ENCODE results near the gene KAZALD1.

GRCh38 chr10:101047268-101047667 lies 14.5 kb upstream of the KAZALD1 start:
- TF ChIP-seq FOXK2 (IDR thresholded peaks at IDR 0.05) (no peak), CTCF (IDR thresholded peaks at IDR 0.05 in 2 of 3, conservative IDR thresholded peaks at IDR 0.05 in 1 of 3; ENCODE audit: control insufficient read depth in 2 of 3, extremely low read depth in 1 of 3, insufficient read depth in 1 of 3, low read depth in 3 of 3, low read length in 3 of 3) (no peak), GATAD2B (conservative IDR thresholded peaks at IDR 0.05; ENCODE audit: low read depth) (no peak), TARDBP (IDR thresholded peaks at IDR 0.05; ENCODE audit: borderline replicate concordance) (no peak), EGR1 (IDR thresholded peaks at IDR 0.05; ENCODE audit: borderline replicate concordance in 1 of 2, low read depth in 2 of 2, low read length in 2 of 2) (no peak), ETV6 (conservative IDR thresholded peaks at IDR 0.05 in 1 of 2, IDR thresholded peaks at IDR 0.05 in 1 of 2; ENCODE audit: borderline replicate concordance in 1 of 2, low read depth in 1 of 2) (no peak), TAF1 (IDR thresholded peaks at IDR 0.05; ENCODE audit: borderline replicate concordance, low read depth, low read length) (no peak), IRF4 (IDR thresholded peaks at IDR 0.05; ENCODE audit: low read depth, low read length) (no peak), RFX5 (IDR thresholded peaks at IDR 0.05; ENCODE audit: low read depth, low read length) (no peak), RCOR1 (conservative IDR thresholded peaks at IDR 0.05; ENCODE audit: low read depth, low read length) (no peak), RAD21 (IDR thresholded peaks at IDR 0.05; ENCODE audit: insufficient read depth, low read depth, low read length) (no peak)
- TF ChIP-seq, protein P1, sequence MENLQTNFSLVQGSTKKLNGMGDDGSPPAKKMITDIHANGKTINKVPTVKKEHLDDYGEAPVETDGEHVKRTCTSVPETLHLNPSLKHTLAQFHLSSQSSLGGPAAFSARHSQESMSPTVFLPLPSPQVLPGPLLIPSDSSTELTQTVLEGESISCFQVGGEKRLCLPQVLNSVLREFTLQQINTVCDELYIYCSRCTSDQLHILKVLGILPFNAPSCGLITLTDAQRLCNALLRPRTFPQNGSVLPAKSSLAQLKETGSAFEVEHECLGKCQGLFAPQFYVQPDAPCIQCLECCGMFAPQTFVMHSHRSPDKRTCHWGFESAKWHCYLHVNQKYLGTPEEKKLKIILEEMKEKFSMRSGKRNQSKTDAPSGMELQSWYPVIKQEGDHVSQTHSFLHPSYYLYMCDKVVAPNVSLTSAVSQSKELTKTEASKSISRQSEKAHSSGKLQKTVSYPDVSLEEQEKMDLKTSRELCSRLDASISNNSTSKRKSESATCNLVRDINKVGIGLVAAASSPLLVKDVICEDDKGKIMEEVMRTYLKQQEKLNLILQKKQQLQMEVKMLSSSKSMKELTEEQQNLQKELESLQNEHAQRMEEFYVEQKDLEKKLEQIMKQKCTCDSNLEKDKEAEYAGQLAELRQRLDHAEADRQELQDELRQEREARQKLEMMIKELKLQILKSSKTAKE (IDR thresholded peaks at IDR 0.05; ENCODE audit: low read depth, poor library complexity, severe bottlenecking) = no peak
- TF ChIP-seq, protein P2, sequence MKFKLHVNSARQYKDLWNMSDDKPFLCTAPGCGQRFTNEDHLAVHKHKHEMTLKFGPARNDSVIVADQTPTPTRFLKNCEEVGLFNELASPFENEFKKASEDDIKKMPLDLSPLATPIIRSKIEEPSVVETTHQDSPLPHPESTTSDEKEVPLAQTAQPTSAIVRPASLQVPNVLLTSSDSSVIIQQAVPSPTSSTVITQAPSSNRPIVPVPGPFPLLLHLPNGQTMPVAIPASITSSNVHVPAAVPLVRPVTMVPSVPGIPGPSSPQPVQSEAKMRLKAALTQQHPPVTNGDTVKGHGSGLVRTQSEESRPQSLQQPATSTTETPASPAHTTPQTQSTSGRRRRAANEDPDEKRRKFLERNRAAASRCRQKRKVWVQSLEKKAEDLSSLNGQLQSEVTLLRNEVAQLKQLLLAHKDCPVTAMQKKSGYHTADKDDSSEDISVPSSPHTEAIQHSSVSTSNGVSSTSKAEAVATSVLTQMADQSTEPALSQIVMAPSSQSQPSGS (IDR thresholded peaks at IDR 0.05; ENCODE audit: low read length) = no peak
- TF ChIP-seq, protein P3, sequence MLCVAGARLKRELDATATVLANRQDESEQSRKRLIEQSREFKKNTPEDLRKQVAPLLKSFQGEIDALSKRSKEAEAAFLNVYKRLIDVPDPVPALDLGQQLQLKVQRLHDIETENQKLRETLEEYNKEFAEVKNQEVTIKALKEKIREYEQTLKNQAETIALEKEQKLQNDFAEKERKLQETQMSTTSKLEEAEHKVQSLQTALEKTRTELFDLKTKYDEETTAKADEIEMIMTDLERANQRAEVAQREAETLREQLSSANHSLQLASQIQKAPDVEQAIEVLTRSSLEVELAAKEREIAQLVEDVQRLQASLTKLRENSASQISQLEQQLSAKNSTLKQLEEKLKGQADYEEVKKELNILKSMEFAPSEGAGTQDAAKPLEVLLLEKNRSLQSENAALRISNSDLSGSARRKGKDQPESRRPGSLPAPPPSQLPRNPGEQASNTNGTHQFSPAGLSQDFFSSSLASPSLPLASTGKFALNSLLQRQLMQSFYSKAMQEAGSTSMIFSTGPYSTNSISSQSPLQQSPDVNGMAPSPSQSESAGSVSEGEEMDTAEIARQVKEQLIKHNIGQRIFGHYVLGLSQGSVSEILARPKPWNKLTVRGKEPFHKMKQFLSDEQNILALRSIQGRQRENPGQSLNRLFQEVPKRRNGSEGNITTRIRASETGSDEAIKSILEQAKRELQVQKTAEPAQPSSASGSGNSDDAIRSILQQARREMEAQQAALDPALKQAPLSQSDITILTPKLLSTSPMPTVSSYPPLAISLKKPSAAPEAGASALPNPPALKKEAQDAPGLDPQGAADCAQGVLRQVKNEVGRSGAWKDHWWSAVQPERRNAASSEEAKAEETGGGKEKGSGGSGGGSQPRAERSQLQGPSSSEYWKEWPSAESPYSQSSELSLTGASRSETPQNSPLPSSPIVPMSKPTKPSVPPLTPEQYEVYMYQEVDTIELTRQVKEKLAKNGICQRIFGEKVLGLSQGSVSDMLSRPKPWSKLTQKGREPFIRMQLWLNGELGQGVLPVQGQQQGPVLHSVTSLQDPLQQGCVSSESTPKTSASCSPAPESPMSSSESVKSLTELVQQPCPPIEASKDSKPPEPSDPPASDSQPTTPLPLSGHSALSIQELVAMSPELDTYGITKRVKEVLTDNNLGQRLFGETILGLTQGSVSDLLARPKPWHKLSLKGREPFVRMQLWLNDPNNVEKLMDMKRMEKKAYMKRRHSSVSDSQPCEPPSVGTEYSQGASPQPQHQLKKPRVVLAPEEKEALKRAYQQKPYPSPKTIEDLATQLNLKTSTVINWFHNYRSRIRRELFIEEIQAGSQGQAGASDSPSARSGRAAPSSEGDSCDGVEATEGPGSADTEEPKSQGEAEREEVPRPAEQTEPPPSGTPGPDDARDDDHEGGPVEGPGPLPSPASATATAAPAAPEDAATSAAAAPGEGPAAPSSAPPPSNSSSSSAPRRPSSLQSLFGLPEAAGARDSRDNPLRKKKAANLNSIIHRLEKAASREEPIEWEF (IDR thresholded peaks at IDR 0.05; ENCODE audit: insufficient replicate concordance, low read depth, low read length) = no peak

Measured in GM12878 (cell line).